Measurements from ENCODE around the gene NACA.
A peak's percentile ranks its signal among the peaks of the same experiment; 100 is the strongest.

The NACA gene

DNA sequence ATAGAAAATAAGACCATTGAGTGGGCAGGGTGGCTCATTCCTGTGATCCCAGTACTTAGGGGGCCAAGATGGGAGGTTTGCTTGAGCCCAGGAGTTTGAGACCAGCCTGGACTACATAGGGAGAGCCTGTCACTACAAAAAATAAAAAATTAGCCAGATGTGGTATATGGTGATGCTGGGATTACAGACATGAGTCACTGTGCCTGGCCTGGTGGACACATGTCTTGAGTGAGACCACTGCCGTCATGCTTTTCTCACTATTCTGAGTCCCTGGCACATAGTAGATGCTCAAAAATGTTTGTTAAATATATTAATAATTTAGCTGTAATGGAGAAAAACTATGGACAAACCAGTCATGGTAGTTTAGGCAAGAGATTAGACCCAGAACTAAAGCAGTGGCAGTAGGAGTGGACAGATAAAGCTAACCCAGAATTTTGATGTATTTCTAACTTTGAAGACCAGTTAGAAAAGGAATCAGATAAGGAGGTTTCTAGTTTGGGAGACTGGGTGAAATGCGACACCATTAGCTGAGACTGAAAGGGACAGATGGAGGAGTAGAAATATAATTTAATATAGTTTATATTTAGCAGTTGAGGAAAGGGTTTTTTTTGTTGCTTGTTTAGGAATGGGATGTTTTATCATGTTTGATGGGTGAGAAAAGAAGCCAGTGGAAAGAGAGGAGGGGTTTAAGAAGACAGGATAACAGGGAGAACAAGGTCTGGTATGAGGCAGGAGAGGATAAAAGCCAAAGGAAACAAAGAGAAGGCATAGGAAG, 29.6 kb downstream of the NACA start:
- Histone ChIP-seq H4K20me1 (no peaks in the 10 kb centered on the region), H3K9ac (0 out of 2 replicates have a peak overlapping the region, but pooled peaks have one; percentile 3), H3K4me3 (no peak overlapping the region), H3K27ac (peak overlapping the region; percentile 24), H3K36me3 (no peaks in the 10 kb centered on the region), H3K4me1 (peaks cover 45% of the 10 kb centered on the region), H3K27me3 (no peaks in the 10 kb centered on the region), H3K9me3 (no peaks in the 10 kb centered on the region), H3K4me2 (0 out of 2 replicates have a peak overlapping the region, but pooled peaks have one; percentile 1)
- TF ChIP-seq Cebpa-rat (IDR thresholded peaks at IDR 0.05): no peak

DNA sequence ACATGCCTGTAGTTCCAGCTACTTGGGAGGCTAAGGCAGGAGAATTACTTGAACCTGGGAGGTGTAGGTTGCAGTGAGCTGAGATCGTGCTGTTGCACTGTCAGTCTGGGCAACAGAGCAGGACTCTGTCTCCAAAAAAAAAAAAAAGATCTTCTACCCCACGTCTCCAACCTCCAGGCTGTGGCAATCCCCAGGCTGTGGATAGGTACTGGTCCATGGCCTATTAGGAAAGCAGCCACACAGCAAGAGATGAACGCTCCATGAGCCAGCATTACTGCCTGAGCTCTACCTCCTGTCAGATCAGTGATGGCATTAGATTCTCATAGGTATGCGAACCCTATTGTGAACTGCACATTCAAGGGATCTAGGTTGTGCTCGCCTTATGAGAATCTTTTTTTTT, 30.9 kb downstream of the NACA start:
- TF ChIP-seq Cebpa-rat (IDR thresholded peaks at IDR 0.05): no peak
- no peaks in the 10 kb centered on the region for H3K9me3 ChIP-seq
- peaks cover 41% of the 10 kb centered on the region for H3K4me1 ChIP-seq
- no peak overlapping the region for H3K9ac ChIP-seq
- no peak overlapping the region for H3K4me3 ChIP-seq
- no peaks in the 10 kb centered on the region for H4K20me1 ChIP-seq
- H3K36me3 ChIP-seq: no peaks in the 10 kb centered on the region
- no peak overlapping the region for H3K4me2 ChIP-seq
- H3K27me3 ChIP-seq: no peaks in the 10 kb centered on the region
- H3K27ac ChIP-seq: no peak overlapping the region

DNA sequence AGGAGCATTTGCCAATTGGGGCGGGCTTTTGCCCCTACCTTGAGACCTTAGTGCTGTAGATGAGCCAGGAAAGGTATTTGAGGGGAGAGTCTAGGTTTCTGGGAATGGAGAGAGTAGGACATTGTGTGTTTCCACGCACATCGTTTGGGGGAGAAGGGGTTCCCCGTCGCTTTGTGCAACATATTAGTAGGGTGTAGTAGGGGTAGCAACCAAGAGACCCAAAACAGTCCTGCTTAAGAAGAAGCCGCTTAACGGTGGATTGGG, 36.3 kb downstream of the NACA start:
- peaks cover 34% of the 10 kb centered on the region for H3K4me1 ChIP-seq
- no peak for TF ChIP-seq Cebpa-rat (IDR thresholded peaks at IDR 0.05)

DNA sequence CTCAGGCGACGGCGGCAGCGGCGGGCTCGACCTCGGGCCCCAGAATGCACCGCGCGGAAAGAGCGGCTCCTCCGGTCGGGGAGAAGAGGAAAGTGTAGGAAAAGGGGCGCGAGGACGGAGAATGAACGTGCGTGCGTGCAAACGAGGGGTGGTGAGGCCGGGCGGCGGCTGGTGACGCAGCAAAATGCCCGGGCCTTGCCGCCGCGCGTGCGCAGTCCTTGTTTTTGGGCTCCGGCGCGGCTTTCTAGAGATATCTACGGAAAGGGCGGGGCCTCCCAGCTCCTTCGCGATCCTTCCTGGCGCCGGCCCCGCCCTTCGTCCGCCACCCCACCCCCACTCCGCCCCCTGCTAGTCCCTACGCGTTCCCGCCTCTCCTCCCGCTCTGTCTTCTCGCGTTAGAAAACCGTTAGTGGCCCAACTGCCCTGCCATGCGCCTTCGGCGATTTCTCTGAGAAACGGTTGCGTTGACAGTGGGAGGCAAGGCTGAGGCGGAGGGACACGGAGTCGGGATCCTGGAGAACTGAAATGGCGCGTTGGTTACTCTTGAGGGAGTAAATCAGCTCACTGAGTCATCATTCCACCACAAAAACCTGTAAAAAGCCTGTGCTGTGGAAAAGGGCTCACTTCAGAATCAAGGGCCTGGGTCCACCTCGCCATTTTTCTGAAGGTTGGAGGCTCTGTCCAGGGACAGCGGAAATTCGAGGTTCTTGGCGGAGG, 36.8 kb downstream of the NACA start, which contains the start of gene PTGES3:
Gene PTGES3, minus strand, starts transcription at position 156 of the 717 bp plus-strand sequence. CDS start 285 bp downstream, outside the sequence.
- Histone ChIP-seq H3K9ac (peak within 1 kb of the TSS; percentile 99), H3K4me3 (peak within 1 kb of the TSS; percentile 94), H3K27me3 (no peaks in the 10 kb centered on the region), H3K4me2 (peak within 1 kb of the TSS; percentile 94), H3K36me3 (peaks cover 2% of the 10 kb centered on the region; the same call in 1 of the 2 replicates), H3K27ac (peak within 1 kb of the TSS; percentile 99), H4K20me1 (peaks cover 41% of the 10 kb centered on the region), H3K4me1 (peaks cover 39% of the 10 kb centered on the region), H3K9me3 (no peaks in the 10 kb centered on the region)
- TF ChIP-seq Cebpa-rat (IDR thresholded peaks at IDR 0.05): no peak

More for the DNA sequence above, 36.3 kb downstream of the NACA start:
- peak overlapping the region; percentile 94 for H3K4me3 ChIP-seq
- peaks cover 36% of the 10 kb centered on the region for H4K20me1 ChIP-seq
- H3K27ac ChIP-seq: peak overlapping the region; percentile 99
- H3K36me3 ChIP-seq: no peaks in the 10 kb centered on the region
- no peaks in the 10 kb centered on the region for H3K27me3 ChIP-seq
- peak overlapping the region; percentile 94 for H3K4me2 ChIP-seq
- H3K9me3 ChIP-seq: no peaks in the 10 kb centered on the region
- peak overlapping the region; percentile 96 for H3K9ac ChIP-seq

DNA sequence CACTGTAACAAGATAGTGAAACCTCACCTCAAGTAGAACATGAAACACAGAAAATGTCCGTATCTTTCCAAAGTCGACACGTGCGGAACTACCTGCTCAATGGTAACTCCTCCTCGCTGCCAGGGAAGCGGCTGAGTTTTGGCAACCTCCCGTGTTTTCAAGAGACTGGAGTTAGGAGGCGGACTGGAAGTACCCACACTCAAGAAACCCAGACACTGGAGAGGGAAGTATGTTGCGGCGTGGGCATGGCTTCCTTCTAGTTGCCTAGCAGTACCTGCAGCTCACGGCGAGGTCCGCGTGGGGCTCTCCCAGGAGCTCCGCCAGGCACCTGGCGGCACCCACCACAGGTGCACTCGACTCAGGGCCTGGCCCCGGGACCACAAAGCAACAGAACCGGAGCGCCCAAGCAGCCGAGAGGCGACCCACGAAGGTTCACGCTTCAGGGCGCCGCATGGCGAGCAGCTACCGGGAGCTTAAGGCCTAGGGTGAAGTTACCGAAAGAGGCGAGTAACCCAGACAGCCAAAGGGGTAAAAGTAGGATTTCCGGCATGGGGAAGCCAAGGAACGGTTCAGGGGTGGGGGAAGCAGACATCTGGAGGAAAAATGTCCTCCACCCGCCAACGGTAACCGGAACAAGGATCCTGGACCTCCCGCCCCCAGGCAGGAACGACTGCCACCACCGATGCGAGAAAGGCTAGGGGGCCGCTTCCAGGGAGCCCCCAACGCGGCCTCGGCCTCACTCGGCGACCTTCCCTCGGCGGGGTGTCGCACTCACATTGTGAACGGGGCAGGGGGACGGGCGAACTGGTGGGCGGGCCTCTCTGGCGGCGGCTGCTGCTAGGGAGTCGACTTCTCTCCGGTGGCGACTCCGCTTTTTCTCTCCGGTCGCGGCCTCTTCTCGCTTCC, 37.6 kb downstream of the NACA start:
- H3K4me1 ChIP-seq: peaks cover 47% of the 10 kb centered on the region
- no peak for TF ChIP-seq Cebpa-rat (IDR thresholded peaks at IDR 0.05)
- H3K9ac ChIP-seq: peak overlapping the region; percentile 99
- H4K20me1 ChIP-seq: peaks cover 49% of the 10 kb centered on the region
- peaks cover 10% of the 10 kb centered on the region; the same call in 1 of the 2 replicates for H3K36me3 ChIP-seq
- H3K4me3 ChIP-seq: peak overlapping the region; percentile 94
- peak overlapping the region; percentile 93 for H3K4me2 ChIP-seq
- no peaks in the 10 kb centered on the region for H3K9me3 ChIP-seq
- peak overlapping the region; percentile 99 for H3K27ac ChIP-seq
- no peaks in the 10 kb centered on the region for H3K27me3 ChIP-seq

DNA sequence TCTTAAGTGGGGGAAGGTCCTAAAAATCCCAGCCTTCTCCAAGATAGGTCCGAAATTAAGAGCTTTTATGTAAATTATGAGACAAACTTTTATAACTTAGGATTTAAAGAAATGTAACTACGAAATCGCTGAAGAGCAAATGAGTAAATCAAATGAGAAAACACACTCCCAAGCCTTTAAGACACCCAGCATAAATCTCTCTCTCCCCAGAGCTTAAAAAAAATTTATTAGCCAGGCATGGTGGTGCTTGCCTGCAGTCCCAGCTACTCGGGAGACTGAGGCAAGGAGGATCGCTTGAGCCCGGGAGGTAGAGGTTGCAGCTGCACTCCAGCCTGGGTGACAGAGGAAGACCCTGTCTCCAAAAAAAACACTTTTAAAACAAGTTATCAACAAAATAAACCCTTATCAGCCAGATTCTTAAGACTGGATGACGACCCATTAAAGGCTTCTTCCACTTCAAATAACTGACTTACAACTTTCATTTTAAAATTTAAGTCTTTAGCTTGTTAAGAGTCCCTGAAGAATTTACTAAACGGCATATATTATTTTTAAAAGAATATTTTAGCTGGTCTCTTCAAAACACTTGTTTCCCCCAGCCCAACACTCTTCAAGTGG, 40.2 kb downstream of the NACA start:
- peak overlapping the region; percentile 99 for H3K27ac ChIP-seq
- peak overlapping the region; percentile 99 for H3K9ac ChIP-seq
- TF ChIP-seq Cebpa-rat (IDR thresholded peaks at IDR 0.05): no peak
- no peaks in the 10 kb centered on the region for H3K9me3 ChIP-seq
- peaks cover 75% of the 10 kb centered on the region for H4K20me1 ChIP-seq
- H3K4me2 ChIP-seq: peak overlapping the region; percentile 93
- peak overlapping the region; percentile 94 for H3K4me3 ChIP-seq
- peaks cover 36% of the 10 kb centered on the region for H3K36me3 ChIP-seq
- peaks cover 55% of the 10 kb centered on the region for H3K4me1 ChIP-seq
- no peaks in the 10 kb centered on the region for H3K27me3 ChIP-seq

DNA sequence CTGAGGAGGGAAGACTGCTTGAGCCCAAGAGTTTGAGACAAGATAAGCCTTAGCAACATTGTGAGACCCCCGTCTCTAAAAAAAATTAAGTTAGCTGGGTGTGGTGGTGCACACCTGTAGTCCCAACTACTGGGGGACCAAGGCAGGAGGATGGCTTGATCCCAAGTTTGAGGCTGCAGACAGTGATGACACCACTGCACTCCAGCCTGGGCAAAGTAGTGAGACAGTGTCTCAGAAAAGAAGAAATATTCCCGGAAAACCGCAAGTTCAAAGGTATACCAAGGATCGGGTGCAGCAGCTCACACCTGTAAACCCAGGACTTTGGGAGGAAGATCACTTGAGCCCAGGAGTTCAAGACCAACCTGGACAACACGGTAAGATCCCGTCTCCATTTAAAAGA, 42.8 kb downstream of the NACA start:
- H4K20me1 ChIP-seq: peaks cover 100% of the 10 kb centered on the region
- TF ChIP-seq Cebpa-rat (IDR thresholded peaks at IDR 0.05): no peak
- H3K9me3 ChIP-seq: no peaks in the 10 kb centered on the region
- no peak overlapping the region for H3K9ac ChIP-seq
- peaks cover 60% of the 10 kb centered on the region for H3K36me3 ChIP-seq
- H3K27me3 ChIP-seq: no peaks in the 10 kb centered on the region
- peaks cover 40% of the 10 kb centered on the region for H3K4me1 ChIP-seq
- peak overlapping the region; percentile 93 for H3K4me2 ChIP-seq
- no peak overlapping the region for H3K27ac ChIP-seq
- no peak overlapping the region for H3K4me3 ChIP-seq

DNA sequence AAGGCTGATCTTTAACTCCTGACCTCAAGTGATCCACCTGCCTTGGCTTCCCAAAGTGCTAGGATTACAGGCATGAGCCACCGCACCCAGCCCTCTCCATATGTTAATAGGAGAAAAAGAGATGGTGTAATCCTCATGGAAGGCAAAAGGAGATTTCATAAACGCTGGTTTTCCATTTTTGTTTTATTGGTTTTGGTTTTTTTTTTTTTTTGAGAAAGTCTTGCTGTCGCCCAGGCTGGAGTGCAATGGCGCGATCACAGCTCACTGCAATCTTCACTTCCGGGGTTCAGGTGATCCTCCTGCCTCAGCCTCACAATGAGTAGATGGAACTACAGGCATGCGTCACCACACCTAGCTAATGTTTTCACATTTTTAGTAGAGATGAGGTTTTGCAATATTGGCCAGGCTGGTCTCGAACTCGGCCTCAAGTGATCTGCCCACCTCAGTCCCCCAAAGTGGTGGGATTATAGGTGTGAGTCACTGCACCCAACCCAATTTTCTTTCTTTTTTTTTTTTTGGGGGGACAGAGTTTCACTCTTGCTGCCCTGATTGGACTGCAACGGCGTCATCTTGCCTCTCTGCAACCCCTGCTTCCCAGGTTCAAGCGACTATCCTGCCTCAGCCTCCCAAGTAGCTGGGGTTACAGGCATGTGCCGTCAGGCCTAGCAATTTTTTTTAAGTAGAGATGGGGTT, 45.1 kb downstream of the NACA start:
- H3K36me3 ChIP-seq: peaks cover 77% of the 10 kb centered on the region
- no peak overlapping the region for H3K27ac ChIP-seq
- H3K27me3 ChIP-seq: no peaks in the 10 kb centered on the region
- H3K9ac ChIP-seq: no peak overlapping the region
- H3K4me3 ChIP-seq: no peak overlapping the region
- no peaks in the 10 kb centered on the region for H3K9me3 ChIP-seq
- H3K4me1 ChIP-seq: peaks cover 35% of the 10 kb centered on the region
- no peak overlapping the region for H3K4me2 ChIP-seq
- TF ChIP-seq Cebpa-rat (IDR thresholded peaks at IDR 0.05): no peak
- peaks cover 100% of the 10 kb centered on the region for H4K20me1 ChIP-seq

DNA sequence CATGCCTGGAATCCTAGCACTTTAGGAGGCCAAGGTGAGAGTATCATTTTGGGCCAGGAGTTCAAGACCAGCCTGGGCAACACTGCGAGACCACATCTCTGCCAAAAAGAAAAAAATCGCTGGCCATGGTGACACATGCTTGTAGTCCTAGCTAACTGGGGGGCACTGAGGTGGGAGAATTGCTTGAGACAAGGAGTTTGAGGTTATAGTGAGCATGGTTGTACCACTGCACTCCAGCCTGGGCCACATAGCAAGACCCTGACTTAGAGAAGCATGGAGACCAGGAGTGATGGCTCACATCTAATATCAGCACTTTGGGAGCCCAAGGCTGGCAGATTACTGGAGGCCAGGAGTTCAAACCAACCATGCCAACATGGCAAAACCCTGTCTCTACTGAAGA, 46.2 kb downstream of the NACA start:
- Histone ChIP-seq H3K9ac (no peak overlapping the region), H3K27ac (no peak overlapping the region), H3K9me3 (no peaks in the 10 kb centered on the region), H3K4me2 (no peak overlapping the region), H3K4me3 (no peak overlapping the region), H3K27me3 (no peaks in the 10 kb centered on the region), H3K36me3 (peaks cover 88% of the 10 kb centered on the region), H4K20me1 (peaks cover 100% of the 10 kb centered on the region), H3K4me1 (peaks cover 29% of the 10 kb centered on the region)
- no peak for TF ChIP-seq Cebpa-rat (IDR thresholded peaks at IDR 0.05)

Measured in BLaER1 (cell line).